ENCODE measurements around the gene DLEU7. TPM values are rescaled to one million over a fixed set of nuclear protein-coding genes. Genes with fewer than 3 reads are reported as not detected.

DLEU7 gene
- total and polyA plus RNA-seq, 2 of the 8 experiments (the other 6 are each of a cell fraction or from before 2014, with no cell fraction given) = 4.9 to 5.2 TPM

DNA sequence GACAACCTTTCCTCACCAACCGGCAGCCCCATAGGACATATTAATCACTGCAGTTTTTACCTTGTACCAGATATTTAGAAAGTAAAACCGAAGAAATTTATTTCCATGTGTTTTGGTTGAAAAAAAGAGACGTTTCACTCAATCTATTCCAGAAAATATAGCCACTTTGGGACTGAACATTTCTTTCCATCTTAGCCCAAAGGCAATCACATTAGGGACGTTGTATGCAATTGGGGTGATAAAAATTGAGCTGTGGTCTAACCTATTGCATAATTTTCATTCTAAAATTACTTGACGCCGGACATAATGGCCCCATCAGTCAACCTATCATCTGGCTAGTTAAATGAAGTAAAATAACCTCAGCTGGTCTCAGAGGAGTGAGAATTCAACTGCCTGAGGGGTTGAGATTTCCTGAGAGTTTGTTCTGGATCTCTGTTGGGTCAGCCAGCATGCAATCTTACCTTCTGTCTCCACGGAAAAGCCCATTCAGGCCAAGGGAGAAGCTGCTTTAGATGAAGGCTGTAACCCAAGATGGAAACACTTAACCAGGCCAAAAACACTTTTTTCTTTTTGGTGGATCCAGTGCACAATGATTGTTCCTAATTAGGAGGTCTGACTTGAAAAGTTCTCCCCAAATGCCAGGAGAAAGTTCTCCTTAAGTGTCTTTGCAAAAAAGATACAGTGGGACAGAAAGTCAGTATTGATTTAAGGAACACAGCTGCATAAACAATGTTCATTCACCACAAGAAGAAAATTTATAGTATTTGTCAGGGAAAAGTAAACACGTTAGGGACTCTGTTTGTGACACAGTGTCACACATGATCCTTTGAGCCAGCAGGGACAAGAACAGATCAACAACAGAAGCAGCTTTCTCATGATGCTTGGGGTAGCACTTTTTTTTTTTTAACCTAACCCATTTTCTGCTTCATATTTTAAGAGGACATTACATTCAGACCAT is 34.1 kb downstream of the DLEU7 start (continued):
- no peak for TF ChIP-seq ZNF274 (IDR thresholded peaks at IDR 0.05; ENCODE audit: borderline replicate concordance, extremely low read depth, low read length)
- no peak for TF ChIP-seq RNF2 (IDR thresholded peaks at IDR 0.05; ENCODE audit: borderline replicate concordance, low read depth, low read length, missing control alignments, poor library complexity, severe bottlenecking)
- no peak for TF ChIP-seq MAFK (IDR thresholded peaks at IDR 0.05; ENCODE audit: low read depth, low read length)
- TF ChIP-seq NRF1 (IDR thresholded peaks at IDR 0.05; ENCODE audit: low read depth, low read length) = no peak
- TF ChIP-seq SP1 (IDR thresholded peaks at IDR 0.05; ENCODE audit: low read depth, low read length) = no peak
- no peak for TF ChIP-seq RFX5 (IDR thresholded peaks at IDR 0.05; ENCODE audit: borderline replicate concordance, low read depth, low read length)
- no peak for TF ChIP-seq CTBP2 (IDR thresholded peaks at IDR 0.05; ENCODE audit: borderline replicate concordance, insufficient read depth, insufficient read length, low read length)
- no peak for TF ChIP-seq EP300 (IDR thresholded peaks at IDR 0.05; ENCODE audit: borderline replicate concordance in 1 of 2, low read depth in 2 of 2, low read length in 2 of 2)

Data from H1 (cell line).